OCI-LY3 (cell line): ENCODE results near the gene RPL21.

Experiments used
- H2AFZ ChIP-seq: fragments of 200-600, 300-600 bp; shearing (Covaris generic); 2 replicates; pipeline ENCODE4 v1.6.0; 2014; ENCODE audit warnings: antibody characterized with exemption, low read depth, low read length
- H3K27ac ChIP-seq: fragments of 200-600, 300-600 bp; sonication (generic); 2 replicates; pipeline ENCODE4 v1.5.1; 2014; ENCODE audit warnings: mild to moderate bottlenecking, low read length, moderate library complexity, mixed read lengths
- H3K27me3 ChIP-seq: fragments of 200-600, 300-600 bp; sonication (generic); 2 replicates; pipeline ENCODE4 v1.6.1; 2014; ENCODE audit warnings: low read depth, low read length, mixed read lengths
- H3K36me3 ChIP-seq: fragments of 200-600, 300-600 bp; sonication (generic); replicated peaks from 2 replicates; pipeline ENCODE3; 2014; ENCODE audit warnings: low read depth, low read length, mixed read lengths
- H3K4me1 ChIP-seq: fragments of 300-600, 200-600 bp; sonication (generic); 2 replicates; pipeline ENCODE4 v1.6.1; 2014; ENCODE audit warnings: low read length, mixed read lengths
- H3K4me2 ChIP-seq: fragments of 200-600, 300-600 bp; sonication (generic); 2 replicates; pipeline ENCODE4 v1.6.1; 2014; ENCODE audit warnings: low read length, mixed read lengths
- H3K4me3 ChIP-seq: fragments of 300-600, 200-600 bp; sonication (generic); 2 replicates; pipeline ENCODE4 v1.5.1; 2014; ENCODE audit warnings: antibody characterized with exemption, mild to moderate bottlenecking, low read length, moderate library complexity
- H3K79me2 ChIP-seq: fragments of 300-600, 200-600 bp; shearing (Covaris generic); 2 replicates; pipeline ENCODE4 v1.6.1; 2014; ENCODE audit warnings: mild to moderate bottlenecking, low read length, mixed read lengths
- H3K9ac ChIP-seq: fragments of 300-600, 200-600 bp; shearing (Covaris generic); 2 replicates; pipeline ENCODE4 v1.6.0; 2014; ENCODE audit warnings: mild to moderate bottlenecking, low read length, moderate library complexity
- H3K9me3 ChIP-seq: fragments of 200-600, 300-600 bp; shearing (Covaris generic); 2 replicates; pipeline ENCODE4 v1.6.1; 2014; ENCODE audit warnings: low read length, mixed read lengths; ENCODE audit not compliant: insufficient read depth
- H4K20me1 ChIP-seq: fragments of 200-600, 300-600 bp; sonication (generic); 2 replicates; pipeline ENCODE4 v1.6.1; 2016; ENCODE audit warnings: low read length, mixed read lengths; ENCODE audit not compliant: insufficient read depth
- EZH2phosphoT487 ChIP-seq: fragments of 200-600 bp; shearing (Covaris generic); IDR thresholded peaks from 2 replicates; pipeline ENCODE4 v1.6.1; 2018; ENCODE audit warnings: antibody characterized with exemption, mixed run types, low read depth
- TF ChIP-seq, protein P1 (sequence below): fragments of 200-600, 300-600 bp; sonication (generic); IDR thresholded peaks from 2 replicates; pipeline ENCODE4 v1.5.1; 2014; ENCODE audit warnings: antibody characterized with exemption, low read length, low read depth

RPL21 gene

DNA sequence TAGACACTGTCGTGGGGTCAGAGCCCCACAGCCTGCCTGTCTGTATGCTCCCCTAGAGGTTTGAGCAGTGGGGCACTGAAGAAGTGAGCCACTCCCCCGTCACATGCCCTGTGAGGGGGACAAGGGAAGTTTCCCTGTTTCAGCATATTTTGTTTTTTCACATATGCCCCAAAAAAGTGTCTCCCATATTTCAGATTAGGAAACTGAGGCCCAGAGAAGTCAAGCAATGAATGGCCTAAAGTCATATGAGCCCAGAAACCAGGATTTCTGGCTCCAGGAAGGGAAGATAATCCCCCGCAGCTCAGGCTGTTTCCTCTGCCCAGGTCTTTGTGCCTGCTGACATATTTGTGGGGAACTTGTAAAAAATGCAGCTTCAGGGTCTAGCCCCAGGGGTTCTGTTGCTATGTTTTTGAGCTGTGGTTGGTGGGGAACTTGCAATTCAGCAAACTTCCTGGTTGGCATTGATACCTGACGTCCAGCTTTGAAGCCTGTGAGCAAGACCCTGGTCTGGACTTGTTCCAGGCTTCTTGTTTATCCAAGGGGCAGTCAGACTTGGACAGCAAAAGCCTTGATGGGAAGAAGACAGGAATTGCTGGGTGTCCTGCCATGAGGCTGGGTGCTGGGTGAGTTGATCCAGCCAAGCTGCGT, 28.8 kb downstream of the RPL21 start:
- TF ChIP-seq EZH2phosphoT487 = no peak
- TF ChIP-seq, protein P1, sequence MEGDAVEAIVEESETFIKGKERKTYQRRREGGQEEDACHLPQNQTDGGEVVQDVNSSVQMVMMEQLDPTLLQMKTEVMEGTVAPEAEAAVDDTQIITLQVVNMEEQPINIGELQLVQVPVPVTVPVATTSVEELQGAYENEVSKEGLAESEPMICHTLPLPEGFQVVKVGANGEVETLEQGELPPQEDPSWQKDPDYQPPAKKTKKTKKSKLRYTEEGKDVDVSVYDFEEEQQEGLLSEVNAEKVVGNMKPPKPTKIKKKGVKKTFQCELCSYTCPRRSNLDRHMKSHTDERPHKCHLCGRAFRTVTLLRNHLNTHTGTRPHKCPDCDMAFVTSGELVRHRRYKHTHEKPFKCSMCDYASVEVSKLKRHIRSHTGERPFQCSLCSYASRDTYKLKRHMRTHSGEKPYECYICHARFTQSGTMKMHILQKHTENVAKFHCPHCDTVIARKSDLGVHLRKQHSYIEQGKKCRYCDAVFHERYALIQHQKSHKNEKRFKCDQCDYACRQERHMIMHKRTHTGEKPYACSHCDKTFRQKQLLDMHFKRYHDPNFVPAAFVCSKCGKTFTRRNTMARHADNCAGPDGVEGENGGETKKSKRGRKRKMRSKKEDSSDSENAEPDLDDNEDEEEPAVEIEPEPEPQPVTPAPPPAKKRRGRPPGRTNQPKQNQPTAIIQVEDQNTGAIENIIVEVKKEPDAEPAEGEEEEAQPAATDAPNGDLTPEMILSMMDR = no peak
- H3K9ac ChIP-seq = no peak overlapping the region
- H3K4me3 ChIP-seq = no peak overlapping the region
- H3K27ac ChIP-seq = no peak overlapping the region
- H3K79me2 ChIP-seq = no peaks in the 10 kb centered on the region
- no peak overlapping the region for H2AFZ ChIP-seq
- 0 out of 2 replicates have a peak, but pooled peaks cover 4% of the 10 kb centered on the region for H3K27me3 ChIP-seq
- no peaks in the 10 kb centered on the region for H3K9me3 ChIP-seq
- no peak overlapping the region for H3K4me2 ChIP-seq
- H4K20me1 ChIP-seq = no peaks in the 10 kb centered on the region
- no peaks in the 10 kb centered on the region for H3K36me3 ChIP-seq
- H3K4me1 ChIP-seq = no peaks in the 10 kb centered on the region

DNA sequence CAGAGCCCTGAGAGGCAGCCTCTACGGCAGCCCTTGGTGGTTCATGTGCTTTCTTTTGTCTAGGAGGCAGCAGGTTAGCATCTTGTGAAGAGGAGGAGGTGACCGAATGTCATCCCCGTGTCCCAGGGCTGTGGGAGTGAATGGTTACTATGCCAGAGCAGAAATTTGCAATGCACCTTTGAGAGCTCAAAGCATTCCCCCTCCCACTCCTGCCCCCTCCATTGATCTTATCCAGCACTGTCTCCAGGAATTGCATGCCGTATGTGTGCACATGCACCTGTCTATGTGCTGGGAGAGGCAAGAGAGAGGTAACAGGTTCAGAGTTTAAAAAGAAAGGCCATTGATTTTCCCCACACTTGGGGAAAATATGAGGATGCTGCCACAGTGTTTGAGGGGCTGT, 29.5 kb downstream of the RPL21 start:
- Histone ChIP-seq H3K4me2 (no peak overlapping the region), H3K27ac (no peak overlapping the region)
- no peak for TF ChIP-seq EZH2phosphoT487
- TF ChIP-seq, protein P1 = no peak

DNA sequence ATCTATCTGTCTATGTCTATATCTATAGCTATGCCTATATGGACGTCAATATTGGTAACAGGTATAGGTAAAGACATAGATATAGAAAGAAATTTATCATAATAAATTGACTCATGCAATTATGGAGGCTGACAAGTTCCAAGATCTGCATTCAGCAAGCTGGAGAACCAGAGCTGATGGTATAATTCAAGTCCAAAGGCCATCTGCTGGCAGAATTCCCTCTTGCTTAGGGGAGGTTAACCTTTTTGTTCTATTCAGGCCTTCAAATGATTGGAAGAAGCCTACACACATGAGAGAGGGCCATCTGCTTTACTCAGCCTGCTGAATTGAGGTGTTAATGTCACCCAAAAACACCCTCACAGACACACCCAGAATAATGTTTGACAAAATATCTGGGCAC, 30.1 kb downstream of the RPL21 start:
- Histone ChIP-seq H3K4me2 (no peak overlapping the region), H3K36me3 (no peaks in the 10 kb centered on the region), H4K20me1 (no peaks in the 10 kb centered on the region), H3K9me3 (no peaks in the 10 kb centered on the region), H3K27me3 (no peaks in the 10 kb centered on the region), H2AFZ (no peak overlapping the region), H3K27ac (no peak overlapping the region), H3K4me3 (no peak overlapping the region), H3K9ac (no peak overlapping the region), H3K79me2 (no peaks in the 10 kb centered on the region), H3K4me1 (no peaks in the 10 kb centered on the region)
- TF ChIP-seq, protein P1 = peak; percentile 18
- TF ChIP-seq EZH2phosphoT487 = no peak

More for the DNA sequence above, 29.5 kb downstream of the RPL21 start:
- Histone ChIP-seq H3K79me2 (no peaks in the 10 kb centered on the region), H3K27me3 (0 out of 2 replicates have a peak, but pooled peaks cover 4% of the 10 kb centered on the region), H3K4me1 (no peaks in the 10 kb centered on the region), H3K9me3 (no peaks in the 10 kb centered on the region), H4K20me1 (no peaks in the 10 kb centered on the region), H3K9ac (no peak overlapping the region), H3K4me3 (no peak overlapping the region), H2AFZ (no peak overlapping the region), H3K36me3 (no peaks in the 10 kb centered on the region)

DNA sequence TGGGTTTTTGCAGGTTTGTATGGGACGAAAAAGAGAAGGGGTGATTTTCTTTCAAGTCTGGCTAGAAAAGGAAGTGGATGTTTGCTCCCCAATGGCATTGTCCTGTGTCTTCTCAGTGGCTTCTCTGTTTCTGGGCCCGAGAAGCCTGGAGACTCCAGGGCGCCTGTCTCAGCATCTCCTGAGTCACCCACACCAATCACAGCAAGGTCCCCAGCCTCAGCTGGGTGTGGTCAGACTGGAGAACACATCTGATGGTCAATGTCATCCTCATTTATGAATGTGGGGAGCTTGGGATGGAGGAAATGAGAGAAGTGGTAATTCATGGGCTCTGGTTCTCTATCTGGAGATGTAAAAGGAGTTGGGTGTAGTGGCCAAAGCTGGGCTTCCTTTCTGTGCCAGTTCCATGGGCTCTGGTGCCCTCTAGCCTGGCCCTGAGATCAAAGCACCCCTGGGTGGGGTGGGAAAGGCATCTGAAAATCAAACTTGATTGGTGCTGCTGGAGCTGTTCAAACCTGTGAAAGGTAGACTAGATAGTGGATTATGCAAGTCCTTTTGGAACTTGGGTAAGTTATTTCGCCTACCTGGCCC, 32.6 kb downstream of the RPL21 start:
- no peaks in the 10 kb centered on the region for H3K9me3 ChIP-seq
- TF ChIP-seq EZH2phosphoT487 = no peak
- TF ChIP-seq, protein P1 = peak; percentile 92
- no peaks in the 10 kb centered on the region for H3K79me2 ChIP-seq
- H3K36me3 ChIP-seq = no peaks in the 10 kb centered on the region
- H4K20me1 ChIP-seq = no peaks in the 10 kb centered on the region
- no peak overlapping the region for H2AFZ ChIP-seq
- H3K4me1 ChIP-seq = peaks cover 3% of the 10 kb centered on the region
- no peak overlapping the region for H3K9ac ChIP-seq
- H3K4me2 ChIP-seq = no peak overlapping the region
- no peaks in the 10 kb centered on the region for H3K27me3 ChIP-seq
- H3K4me3 ChIP-seq = no peak overlapping the region
- H3K27ac ChIP-seq = no peak overlapping the region
